Stimulated activated CD8-positive, alpha-beta memory T cell treated with anti-CD3 and anti-CD28 coated beads, Interleukin-12 subunit alpha, Interleukin-12 subunit beta, amount 100 ng/mL, for 1 hour (primary cell): ENCODE results near the gene TMCO1.
"Not testable (repeated sequence)": the region's sequence is repeated elsewhere in the genome, so short reads cannot be mapped to it uniquely, and the experiment has no call there.

Experiments used
- DNase-seq: peaks from one replicate; pipeline ENCODE4 v3.0.0-alpha.2; 2020; ENCODE audit warnings: low read depth

Gene TMCO1, protein sequence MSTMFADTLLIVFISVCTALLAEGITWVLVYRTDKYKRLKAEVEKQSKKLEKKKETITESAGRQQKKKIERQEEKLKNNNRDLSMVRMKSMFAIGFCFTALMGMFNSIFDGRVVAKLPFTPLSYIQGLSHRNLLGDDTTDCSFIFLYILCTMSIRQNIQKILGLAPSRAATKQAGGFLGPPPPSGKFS

DNA sequence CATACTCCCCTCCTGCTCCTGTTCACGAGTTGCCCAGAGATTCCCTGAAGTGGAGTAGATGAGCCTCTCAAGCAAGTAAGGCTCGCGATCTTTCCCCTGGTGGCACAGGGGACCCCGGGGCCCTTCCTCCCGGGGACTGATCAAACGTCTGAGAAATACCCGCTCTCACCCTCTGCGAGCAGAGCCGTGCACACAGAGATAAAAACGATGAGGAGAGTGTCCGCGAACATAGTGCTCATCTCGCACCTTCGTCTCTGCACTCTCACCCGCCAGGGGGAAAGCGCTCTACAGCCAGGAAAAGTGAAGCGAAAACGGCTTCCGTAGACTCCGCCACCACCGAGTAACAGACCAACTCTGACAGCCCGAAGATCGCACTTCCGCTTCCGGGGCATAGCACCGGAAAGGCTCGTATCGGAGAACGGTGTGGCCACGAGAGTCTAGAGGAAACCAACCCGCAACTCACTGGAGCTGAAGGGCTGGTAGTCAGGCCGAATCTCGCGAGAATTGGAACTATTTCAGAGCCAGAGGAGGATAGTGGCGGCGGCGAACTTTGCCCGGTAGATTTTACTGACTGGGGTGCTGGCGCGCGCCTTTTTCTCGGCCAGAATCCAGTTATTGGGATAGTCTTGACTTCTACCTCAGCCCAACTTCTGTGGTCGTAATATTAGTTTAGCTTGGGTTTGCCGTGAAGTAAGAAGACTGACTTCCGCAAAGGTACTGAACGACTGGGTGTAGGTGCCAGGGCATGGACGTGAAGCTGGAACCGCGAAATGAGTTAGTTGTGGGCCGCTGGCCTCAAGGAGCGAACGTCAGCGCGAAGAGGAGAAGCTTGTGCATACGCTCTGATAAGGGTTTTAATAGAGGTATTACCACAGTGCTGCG, at the start of gene TMCO1:
Gene TMCO1, minus strand, starts transcription at position 356 of the 882 bp plus-strand sequence. Its CDS starts 117 bp downstream, at position 239.
- peak; percentile 90 for DNase-seq

DNA sequence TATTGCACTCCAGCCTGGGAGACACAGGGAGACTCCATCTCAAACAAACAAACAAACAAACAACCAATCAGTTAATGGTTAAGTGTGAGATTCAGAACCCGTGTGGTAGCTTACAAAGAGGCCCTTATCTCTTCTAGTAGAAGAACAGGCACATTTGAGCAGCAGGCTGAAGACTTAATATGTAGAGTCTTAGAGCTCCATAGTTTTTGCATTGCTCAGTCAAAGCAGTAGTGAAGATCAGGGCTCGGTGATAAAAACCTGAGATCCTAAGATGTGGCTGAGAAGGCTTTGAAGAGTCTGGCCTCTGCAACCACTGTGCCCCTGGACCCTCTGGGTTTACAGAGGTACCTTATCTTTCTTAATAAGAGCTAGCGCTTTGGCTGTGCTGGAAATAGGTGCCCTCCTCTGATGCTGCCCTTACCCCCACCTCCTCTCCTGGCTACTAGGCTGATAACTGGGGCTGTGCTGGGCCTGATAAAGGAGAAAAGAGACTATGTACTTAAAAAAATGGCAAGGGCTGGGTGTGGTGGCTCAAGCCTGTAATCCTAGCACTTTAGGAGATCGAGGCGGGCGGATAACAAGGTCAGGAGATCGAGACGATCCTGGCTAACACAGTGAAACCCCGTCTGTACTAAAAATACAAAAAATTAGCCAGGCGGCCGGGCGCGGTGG, 48.3 kb upstream of the TMCO1 start:
- DNase-seq: no peak

DNA sequence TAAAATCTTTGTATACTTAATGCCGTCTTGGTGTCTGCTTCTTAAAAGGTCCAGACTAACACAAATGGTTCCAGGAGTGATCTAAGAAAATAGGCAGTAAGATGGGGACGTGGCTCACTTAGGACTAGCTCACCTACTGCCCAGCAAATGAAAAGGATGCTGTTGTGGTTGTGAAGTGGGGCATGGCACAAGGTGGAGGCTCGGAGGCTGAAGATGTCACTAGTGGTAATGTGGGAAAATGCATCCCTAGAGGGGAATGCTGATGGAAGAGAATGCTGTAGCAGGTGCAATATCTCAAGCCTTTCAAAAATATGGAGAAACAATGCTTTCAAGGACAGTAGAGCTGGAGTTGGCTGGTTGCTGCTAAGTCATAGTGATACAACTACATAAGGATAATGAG, 47.5 kb upstream of the TMCO1 start:
- no peak for DNase-seq

DNA sequence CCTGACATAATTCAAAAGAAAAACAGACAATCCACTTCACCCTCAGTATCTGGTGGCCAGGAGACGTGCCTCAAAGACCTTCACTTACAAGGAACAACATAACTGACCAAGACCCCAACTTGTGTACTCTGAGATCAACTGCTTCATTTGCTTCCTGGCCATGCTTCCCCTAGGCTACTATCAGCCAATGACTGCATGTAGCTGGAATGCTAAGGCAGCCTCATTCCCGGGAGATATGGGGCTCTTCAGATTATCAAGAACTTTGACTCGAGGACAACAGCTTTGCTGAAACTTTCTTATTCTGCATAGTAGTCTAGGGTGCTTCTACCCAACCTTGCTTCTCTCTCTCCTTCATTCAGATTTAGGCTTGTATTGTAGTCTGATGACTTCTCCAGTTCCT, 47.1 kb upstream of the TMCO1 start:
- no peak for DNase-seq

DNA sequence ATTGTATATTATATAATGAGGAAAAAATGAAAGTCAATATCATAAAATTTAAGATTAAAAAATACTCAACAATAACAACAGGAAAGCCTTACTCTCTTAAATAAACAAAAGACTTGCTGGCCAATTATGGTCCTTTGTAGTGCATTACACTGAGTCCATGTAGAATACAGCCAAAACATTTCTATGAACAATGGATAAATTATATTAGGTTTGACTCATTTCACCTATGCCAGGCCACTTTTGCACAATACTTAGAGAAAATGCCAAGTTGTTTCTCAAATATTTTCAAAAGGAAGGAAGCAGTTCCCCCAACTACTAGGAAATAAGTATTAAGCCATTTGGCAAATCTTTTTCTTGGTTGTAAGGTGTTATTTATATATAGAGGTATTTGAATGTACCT, 38.9 kb upstream of the TMCO1 start:
- DNase-seq: no peak

DNA sequence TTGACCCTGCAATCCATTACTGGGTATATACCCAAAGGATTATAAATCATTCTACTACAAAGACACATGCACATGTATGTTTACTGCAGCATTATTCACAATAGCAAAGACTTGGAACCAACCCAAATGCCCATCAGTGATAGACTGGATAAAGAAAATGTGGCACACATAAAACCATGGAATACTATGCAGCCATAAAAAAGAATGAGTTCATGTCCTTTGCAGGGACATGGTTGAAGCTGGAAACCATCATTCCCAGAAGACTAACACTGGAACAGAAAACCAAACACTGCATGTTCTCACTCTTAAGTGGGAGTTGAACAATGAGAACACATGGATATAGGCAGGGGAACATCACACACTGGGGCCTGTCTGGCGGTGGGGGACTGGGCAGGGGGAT, 35.8 kb upstream of the TMCO1 start:
- not testable (repeated sequence) for DNase-seq

DNA sequence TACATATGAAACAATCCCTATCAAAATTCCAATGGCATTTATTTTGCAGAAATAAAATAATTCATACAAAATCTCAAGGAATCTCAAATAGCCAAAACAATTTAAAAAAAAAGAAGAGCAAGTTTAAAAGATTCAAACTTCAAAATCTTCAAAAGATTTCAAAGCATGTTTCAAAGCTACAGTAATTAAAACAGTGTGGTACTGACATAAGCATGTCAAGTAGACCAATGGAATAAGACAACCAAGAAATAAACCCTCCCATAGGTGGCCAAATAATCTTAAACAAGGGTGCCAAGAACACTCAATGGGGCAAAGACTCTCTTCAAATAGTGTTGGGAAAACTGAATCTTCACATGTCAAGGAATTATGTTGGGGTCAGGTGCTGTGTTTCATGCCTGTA, 30.7 kb upstream of the TMCO1 start:
- no peak for DNase-seq

DNA sequence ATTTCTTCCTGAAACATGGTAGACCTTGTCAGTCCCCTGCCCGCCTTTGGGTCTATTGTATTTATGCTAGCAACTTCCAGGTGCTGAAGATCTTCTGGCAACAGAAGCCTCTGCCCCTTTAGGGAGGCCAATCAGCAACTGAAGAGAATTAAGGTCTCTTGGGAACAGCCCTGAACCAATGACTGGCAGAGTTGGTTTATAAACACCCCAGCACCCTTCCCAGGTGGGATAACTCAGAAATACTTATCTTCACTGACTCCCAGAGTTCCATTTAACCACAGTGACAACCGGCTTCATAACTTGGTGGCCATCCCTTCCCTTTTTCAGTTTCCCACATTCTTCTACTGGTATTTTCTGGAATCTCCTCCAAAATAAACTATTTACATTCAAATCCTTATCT, 27.2 kb upstream of the TMCO1 start:
- no peak for DNase-seq

DNA sequence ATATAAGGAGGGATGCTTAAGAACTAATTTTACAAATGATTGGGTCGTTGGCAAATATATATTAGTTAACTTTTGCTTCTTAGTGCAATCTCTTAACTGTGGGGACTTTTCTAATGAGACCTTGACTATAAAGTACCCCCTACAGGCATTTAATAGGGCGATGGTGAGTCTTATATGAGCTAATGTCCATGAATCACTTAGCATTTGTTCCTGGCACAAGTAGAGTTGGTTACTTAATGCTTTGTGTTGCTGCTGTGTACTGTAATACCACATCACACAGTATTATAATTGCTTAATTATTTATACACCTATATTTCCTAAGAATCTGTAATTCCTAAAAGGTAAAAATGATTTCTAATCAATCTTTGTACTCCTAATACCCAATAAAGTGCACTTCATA, 25.3 kb upstream of the TMCO1 start:
- no peak for DNase-seq

DNA sequence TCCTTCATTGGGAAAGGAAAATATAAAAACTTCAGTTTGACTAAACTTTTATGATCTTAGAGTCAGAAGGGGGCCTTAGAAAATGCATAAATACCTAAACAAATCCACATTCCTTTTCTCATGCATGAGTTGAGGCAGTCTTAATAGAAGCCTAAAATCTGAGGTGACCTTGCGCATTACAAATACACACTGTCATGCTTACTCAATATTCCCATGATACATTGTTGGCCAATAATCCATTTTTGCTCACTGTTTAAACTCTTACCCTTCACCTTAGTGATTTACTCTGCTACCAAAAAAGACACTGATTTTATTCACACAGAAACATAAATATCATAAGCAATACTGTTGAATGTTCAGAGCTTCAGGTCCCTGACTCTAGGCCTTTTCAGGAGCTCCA, 19.1 kb upstream of the TMCO1 start:
- no peak for DNase-seq

DNA sequence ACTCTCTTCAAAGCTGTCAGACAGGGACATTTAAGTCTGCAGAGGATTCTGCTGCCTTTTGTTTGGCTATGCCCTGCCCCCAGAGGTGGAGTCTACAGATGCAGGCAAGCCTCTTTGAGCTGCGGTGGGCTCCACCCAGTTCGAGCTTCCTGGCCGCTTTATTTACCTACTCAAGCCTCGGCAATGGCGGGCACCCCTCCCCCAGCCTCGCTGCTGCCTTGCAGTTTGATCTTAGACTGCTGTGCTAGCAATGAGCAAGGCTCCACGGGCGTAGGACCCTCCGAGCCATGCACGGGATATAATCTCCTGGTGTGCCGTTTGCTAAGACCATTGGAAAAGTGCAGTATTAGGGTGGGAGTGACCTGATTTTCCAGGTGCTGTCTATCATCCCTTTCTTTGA, 14.9 kb upstream of the TMCO1 start:
- DNase-seq: not testable (repeated sequence)

DNA sequence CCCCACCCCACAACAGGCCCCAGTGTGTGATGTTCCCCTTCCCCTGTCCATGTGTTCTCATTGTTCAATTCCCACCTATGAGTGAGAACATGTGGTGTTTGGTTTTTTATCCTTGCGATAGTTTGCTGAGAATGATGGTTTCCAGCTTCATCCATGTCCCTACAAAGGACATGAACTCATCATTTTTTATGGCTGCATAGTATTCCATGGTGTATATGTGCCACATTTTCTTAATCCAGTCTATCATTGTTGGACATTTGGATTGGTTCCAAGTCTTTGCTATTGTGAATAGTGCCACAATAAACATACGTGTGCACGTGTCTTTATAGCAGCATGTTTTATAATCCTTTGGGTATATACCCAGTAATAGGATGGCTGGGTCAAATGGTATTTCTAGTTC, 9.5 kb upstream of the TMCO1 start:
- DNase-seq: not testable (repeated sequence)

DNA sequence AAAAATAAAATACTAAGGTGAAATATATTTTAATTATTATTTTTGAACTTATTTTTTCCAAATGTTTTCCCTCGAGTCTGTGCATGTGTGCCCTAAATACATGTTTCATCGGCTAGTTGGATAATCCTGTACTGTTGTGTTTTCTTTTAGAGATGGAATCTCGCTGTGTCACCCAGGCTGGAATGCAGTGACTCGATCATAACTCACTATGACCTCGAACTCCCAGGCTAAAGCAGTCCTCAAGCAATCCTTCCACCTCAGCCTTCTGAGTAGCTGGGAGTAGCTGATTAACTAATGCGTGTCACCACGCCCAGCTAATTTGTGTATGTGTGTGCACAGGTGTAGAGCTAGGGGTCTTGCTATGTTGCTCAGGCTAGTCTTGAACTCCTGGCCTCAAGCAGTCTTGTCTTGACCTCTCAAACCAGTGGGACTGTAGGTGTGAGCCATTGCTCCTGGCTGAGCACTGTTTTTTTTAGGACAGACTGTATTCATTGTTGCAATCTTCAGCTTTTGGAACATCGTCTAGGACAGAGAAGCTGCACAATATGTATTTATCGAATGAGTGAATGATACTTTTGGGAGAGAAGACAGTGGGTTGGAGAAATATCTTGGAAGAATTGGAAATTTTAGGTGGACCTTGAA, 4.8 kb upstream of the TMCO1 start:
- no peak for DNase-seq

DNA sequence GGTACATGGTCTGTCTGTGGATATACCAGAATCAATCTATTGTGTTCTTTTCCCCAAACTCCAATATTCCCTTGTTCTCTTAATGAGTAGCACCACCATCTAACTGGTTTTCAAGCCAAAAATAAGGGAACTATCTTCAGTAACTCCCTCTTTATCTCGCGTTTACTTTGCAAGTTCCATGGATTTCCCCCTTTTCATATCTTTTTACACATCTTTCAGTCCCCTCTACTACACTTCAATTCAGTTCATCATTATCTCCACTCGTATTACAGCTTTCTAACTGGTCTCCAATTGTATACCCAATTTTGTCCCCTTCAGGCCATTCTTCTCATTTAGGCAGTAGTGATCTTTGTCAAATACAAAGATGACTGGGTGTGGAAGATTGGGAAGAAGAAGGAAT, 4.1 kb upstream of the TMCO1 start:
- DNase-seq: no peak

DNA sequence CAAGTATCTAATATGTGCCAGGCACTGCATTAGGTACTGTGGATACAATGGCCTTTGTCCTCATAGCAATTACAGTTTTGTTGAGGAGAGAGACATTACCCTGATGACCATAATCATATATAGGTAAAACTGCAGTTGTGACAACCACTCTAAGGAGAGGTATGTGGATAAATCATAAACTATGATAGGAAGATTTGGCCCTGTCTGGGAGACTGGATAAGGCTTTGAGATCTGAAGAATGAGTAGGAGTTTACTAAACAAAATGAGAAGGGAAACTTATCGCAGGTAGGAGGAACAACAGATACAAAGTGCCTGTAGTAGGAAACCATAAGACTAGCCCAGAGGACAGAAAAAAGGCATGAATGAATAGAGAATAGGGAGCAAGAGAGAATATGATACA, 4.4 kb downstream of the TMCO1 start:
- no peak for DNase-seq

DNA sequence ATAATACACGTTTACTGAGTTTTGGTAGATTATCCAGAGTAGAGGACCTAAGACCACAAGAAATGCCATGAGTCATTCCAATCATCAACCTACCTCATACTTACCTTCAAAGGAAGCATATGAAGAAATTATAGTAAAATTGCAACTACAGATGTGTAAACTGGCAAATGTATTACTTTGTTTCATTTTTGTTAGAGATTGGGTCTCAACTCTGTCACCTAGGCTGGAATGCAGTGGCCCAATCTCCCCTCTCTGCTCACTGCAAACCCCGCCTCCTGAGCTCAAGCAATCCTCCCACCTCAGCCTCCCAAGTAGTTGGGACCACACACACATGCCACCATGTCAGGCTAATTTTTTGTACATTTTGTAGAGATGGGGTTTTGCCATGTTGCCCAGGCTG, 5.2 kb downstream of the TMCO1 start:
- no peak for DNase-seq

DNA sequence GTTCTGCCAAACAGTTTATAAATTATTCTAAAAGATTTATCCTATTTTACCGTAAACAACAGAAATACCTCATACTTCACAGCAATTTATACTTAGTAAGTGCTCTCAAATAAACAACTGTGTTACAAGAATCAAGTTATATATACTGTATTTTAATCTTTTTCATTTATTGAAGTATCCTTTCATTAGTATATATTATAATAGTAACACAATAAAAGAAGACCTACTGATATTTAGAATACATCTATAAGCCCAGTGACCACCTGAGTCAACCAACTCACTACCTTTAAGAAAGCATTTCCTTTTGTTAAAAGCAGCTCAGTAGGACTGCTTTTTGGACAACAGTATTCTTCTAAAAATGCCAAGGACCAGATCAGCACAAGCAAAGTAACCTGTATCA, 5.9 kb downstream of the TMCO1 start:
- DNase-seq: no peak

DNA sequence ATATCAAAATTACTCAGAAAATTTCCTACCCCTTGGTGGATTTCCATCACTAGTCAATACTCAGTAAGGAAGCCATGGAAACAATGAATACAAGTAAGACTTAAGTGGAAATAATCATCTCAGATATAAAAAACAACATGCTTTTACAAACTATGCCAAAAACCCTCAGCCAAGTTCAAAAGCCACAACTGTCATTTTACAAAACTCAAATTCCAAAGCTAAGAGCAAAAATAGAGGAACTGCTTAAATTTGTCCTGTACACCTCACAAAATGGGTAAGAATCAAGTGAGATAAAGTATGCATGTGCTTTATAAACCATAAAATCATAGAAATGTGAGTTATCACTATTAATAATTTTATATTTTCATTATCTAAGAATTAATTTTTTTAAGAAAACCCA, 9.6 kb downstream of the TMCO1 start:
- no peak for DNase-seq

DNA sequence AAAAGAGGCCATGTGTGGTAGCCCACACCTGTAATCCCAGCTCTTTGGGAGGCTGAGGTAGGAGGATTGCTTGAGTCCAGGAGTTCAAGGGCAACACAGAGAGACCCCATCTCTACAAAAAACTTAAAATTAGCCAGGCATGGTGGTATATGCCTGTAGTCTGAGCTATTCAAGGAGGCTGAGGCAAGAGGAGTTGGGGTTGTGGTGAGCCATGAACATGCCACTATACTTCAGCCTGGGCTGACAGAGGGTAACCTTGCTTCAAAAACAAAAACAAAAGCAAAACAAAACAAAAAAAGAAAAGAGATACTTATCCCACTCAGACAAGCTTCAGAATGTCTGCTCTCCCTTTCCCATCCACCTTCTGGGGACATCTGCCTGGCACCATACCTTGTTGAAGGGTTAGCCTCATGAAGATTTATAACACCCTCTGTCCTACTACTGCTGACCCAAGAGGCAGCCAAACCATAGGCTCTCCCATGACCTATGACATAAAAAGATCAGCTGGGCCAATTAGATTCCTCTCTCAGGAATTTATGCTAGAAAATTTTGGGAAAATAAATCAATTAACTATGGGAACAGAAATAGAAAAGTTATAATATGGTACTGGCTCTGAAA, 13.2 kb downstream of the TMCO1 start:
- DNase-seq: no peak

DNA sequence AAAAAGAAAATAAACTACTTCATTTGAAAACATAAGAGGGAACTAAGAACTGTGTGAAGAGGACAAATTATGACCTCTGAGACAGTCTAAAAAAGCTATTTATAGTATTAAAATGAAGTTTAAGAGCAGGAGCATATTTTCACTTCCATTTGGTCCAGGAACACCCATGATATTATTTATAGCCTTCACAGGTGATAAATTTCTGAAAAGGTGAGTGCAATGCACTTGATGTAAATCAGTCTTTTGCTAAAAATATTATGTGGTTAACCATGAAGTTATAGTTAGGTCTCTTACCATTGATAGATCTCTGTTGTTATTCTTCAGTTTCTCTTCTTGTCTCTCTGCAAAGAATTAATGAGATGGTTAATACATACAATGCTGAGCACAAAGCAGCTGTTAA, 14.7 kb downstream of the TMCO1 start:
- DNase-seq: no peak

DNA sequence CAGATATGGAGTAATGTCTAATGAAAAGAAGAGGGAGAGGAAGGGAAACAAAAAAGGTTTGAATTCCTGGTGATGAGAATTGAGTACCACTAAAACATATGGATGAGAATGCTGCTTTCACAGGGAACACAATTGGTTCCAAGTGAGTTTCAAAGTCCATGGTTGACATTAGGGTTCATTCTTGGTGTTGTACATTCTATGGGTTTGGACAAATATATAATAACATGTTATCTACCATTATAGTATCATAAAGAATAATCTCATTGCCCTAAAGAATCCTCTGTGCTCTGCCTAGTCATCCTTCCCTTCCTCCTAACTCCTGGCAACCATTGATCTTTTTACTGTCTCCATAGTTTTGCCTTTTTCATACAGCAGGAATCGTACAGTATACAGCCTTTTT, 20.1 kb downstream of the TMCO1 start:
- DNase-seq: no peak
